ENCODE results near the gene GRM2.

Gene GRM2

GRCh38 chr3:51703761-51704510 lies 2.9 kb upstream of the GRM2 start:
- H3K27ac ChIP-seq (ENCODE audit: insufficient read depth, low read length, poor library complexity, severe bottlenecking) = no peak overlapping the region
- peaks cover 48% of the 10 kb centered on the region for H3K36me3 ChIP-seq (ENCODE audit: control insufficient read depth, insufficient read depth, low read length)
- H3K4me1 ChIP-seq (ENCODE audit: control insufficient read depth, insufficient read depth, low read length, poor library complexity, severe bottlenecking) = peaks cover 8% of the 10 kb centered on the region
- no peak overlapping the region for H3K4me3 ChIP-seq (ENCODE audit: insufficient read depth, low read depth, low read length, poor library complexity, severe bottlenecking)
- no peak for DNase-seq
- H3K9me3 ChIP-seq (ENCODE audit: control insufficient read depth, low read length) = no peaks in the 10 kb centered on the region
- no peaks in the 10 kb centered on the region for H3K27me3 ChIP-seq (replicated peaks; ENCODE audit: control insufficient read depth, insufficient read depth, low read length, poor library complexity, severe bottlenecking)

- Histone ChIP-seq H3K27me3 (replicated peaks; ENCODE audit: control insufficient read depth, insufficient read depth, low read length, poor library complexity, severe bottlenecking) (no peaks in the 10 kb centered on the region), H3K4me3 (ENCODE audit: insufficient read depth, low read depth, low read length, poor library complexity, severe bottlenecking) (no peak overlapping the region), H3K36me3 (ENCODE audit: control insufficient read depth, insufficient read depth, low read length) (peaks cover 42% of the 10 kb centered on the region), H3K4me1 (ENCODE audit: control insufficient read depth, insufficient read depth, low read length, poor library complexity, severe bottlenecking) (peaks cover 2% of the 10 kb centered on the region), H3K27ac (ENCODE audit: insufficient read depth, low read length, poor library complexity, severe bottlenecking) (no peak overlapping the region), H3K9me3 (ENCODE audit: control insufficient read depth, low read length) (no peaks in the 10 kb centered on the region)
- no peak for DNase-seq
Observed at GRCh38 chr3:51704511-51704950, 2.3 kb upstream of the GRM2 start.

- no peak for DNase-seq
- no peak overlapping the region for H3K27ac ChIP-seq (ENCODE audit: insufficient read depth, low read length, poor library complexity, severe bottlenecking)
- H3K27me3 ChIP-seq (replicated peaks; ENCODE audit: control insufficient read depth, insufficient read depth, low read length, poor library complexity, severe bottlenecking) = no peaks in the 10 kb centered on the region
- peaks cover 33% of the 10 kb centered on the region for H3K36me3 ChIP-seq (ENCODE audit: control insufficient read depth, insufficient read depth, low read length)
- no peaks in the 10 kb centered on the region for H3K4me1 ChIP-seq (ENCODE audit: control insufficient read depth, insufficient read depth, low read length, poor library complexity, severe bottlenecking)
- H3K4me3 ChIP-seq (ENCODE audit: insufficient read depth, low read depth, low read length, poor library complexity, severe bottlenecking) = no peak overlapping the region
- H3K9me3 ChIP-seq (ENCODE audit: control insufficient read depth, low read length) = no peaks in the 10 kb centered on the region
Observed at GRCh38 chr3:51705276-51706020, 1.4 kb upstream of the GRM2 start.

- no peaks in the 10 kb centered on the region for H3K9me3 ChIP-seq (ENCODE audit: control insufficient read depth, low read length)
- DNase-seq = no peak
- H3K36me3 ChIP-seq (ENCODE audit: control insufficient read depth, insufficient read depth, low read length) = peaks cover 30% of the 10 kb centered on the region
- H3K4me3 ChIP-seq (ENCODE audit: insufficient read depth, low read depth, low read length, poor library complexity, severe bottlenecking) = no peak overlapping the region
- H3K27me3 ChIP-seq (replicated peaks; ENCODE audit: control insufficient read depth, insufficient read depth, low read length, poor library complexity, severe bottlenecking) = no peaks in the 10 kb centered on the region
- no peak overlapping the region for H3K27ac ChIP-seq (ENCODE audit: insufficient read depth, low read length, poor library complexity, severe bottlenecking)
- H3K4me1 ChIP-seq (ENCODE audit: control insufficient read depth, insufficient read depth, low read length, poor library complexity, severe bottlenecking) = no peaks in the 10 kb centered on the region
Observed at GRCh38 chr3:51706021-51706485, 815 bp upstream of the GRM2 start.

GRCh38 chr3:51708216-51708845 lies 1.5 kb downstream of the GRM2 start:
- no peaks in the 10 kb centered on the region for H3K4me1 ChIP-seq (ENCODE audit: control insufficient read depth, insufficient read depth, low read length, poor library complexity, severe bottlenecking)
- no peaks in the 10 kb centered on the region for H3K9me3 ChIP-seq (ENCODE audit: control insufficient read depth, low read length)
- H3K27me3 ChIP-seq (replicated peaks; ENCODE audit: control insufficient read depth, insufficient read depth, low read length, poor library complexity, severe bottlenecking) = no peaks in the 10 kb centered on the region
- H3K27ac ChIP-seq (ENCODE audit: insufficient read depth, low read length, poor library complexity, severe bottlenecking) = no peak overlapping the region
- peaks cover 9% of the 10 kb centered on the region for H3K36me3 ChIP-seq (ENCODE audit: control insufficient read depth, insufficient read depth, low read length)
- H3K4me3 ChIP-seq (ENCODE audit: insufficient read depth, low read depth, low read length, poor library complexity, severe bottlenecking) = no peak overlapping the region
- no peak for DNase-seq

DNA sequence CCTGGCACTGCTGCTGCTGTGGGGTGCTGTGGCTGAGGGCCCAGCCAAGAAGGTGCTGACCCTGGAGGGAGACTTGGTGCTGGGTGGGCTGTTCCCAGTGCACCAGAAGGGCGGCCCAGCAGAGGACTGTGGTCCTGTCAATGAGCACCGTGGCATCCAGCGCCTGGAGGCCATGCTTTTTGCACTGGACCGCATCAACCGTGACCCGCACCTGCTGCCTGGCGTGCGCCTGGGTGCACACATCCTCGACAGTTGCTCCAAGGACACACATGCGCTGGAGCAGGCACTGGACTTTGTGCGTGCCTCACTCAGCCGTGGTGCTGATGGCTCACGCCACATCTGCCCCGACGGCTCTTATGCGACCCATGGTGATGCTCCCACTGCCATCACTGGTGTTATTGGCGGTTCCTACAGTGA lies 2.1 kb downstream of the GRM2 start:
- H3K27me3 ChIP-seq (replicated peaks; ENCODE audit: control insufficient read depth, insufficient read depth, low read length, poor library complexity, severe bottlenecking) = no peaks in the 10 kb centered on the region
- H3K4me3 ChIP-seq (ENCODE audit: insufficient read depth, low read depth, low read length, poor library complexity, severe bottlenecking) = no peak overlapping the region
- peaks cover 2% of the 10 kb centered on the region for H3K36me3 ChIP-seq (ENCODE audit: control insufficient read depth, insufficient read depth, low read length)
- H3K9me3 ChIP-seq (ENCODE audit: control insufficient read depth, low read length) = no peaks in the 10 kb centered on the region
- no peaks in the 10 kb centered on the region for H3K4me1 ChIP-seq (ENCODE audit: control insufficient read depth, insufficient read depth, low read length, poor library complexity, severe bottlenecking)
- no peak for DNase-seq
- no peak overlapping the region for H3K27ac ChIP-seq (ENCODE audit: insufficient read depth, low read length, poor library complexity, severe bottlenecking)

- Histone ChIP-seq H3K9me3 (ENCODE audit: control insufficient read depth, low read length) (no peaks in the 10 kb centered on the region), H3K27ac (ENCODE audit: insufficient read depth, low read length, poor library complexity, severe bottlenecking) (no peak overlapping the region), H3K4me1 (ENCODE audit: control insufficient read depth, insufficient read depth, low read length, poor library complexity, severe bottlenecking) (no peaks in the 10 kb centered on the region), H3K36me3 (ENCODE audit: control insufficient read depth, insufficient read depth, low read length) (no peaks in the 10 kb centered on the region), H3K27me3 (replicated peaks; ENCODE audit: control insufficient read depth, insufficient read depth, low read length, poor library complexity, severe bottlenecking) (no peaks in the 10 kb centered on the region), H3K4me3 (ENCODE audit: insufficient read depth, low read depth, low read length, poor library complexity, severe bottlenecking) (no peak overlapping the region)
- no peak for DNase-seq
Observed at GRCh38 chr3:51709675-51710074, 2.8 kb downstream of the GRM2 start.

- Histone ChIP-seq H3K27me3 (replicated peaks; ENCODE audit: control insufficient read depth, insufficient read depth, low read length, poor library complexity, severe bottlenecking) (no peaks in the 10 kb centered on the region), H3K4me3 (ENCODE audit: insufficient read depth, low read depth, low read length, poor library complexity, severe bottlenecking) (no peak overlapping the region), H3K4me1 (ENCODE audit: control insufficient read depth, insufficient read depth, low read length, poor library complexity, severe bottlenecking) (no peaks in the 10 kb centered on the region), H3K9me3 (ENCODE audit: control insufficient read depth, low read length) (no peaks in the 10 kb centered on the region), H3K36me3 (ENCODE audit: control insufficient read depth, insufficient read depth, low read length) (no peaks in the 10 kb centered on the region), H3K27ac (ENCODE audit: insufficient read depth, low read length, poor library complexity, severe bottlenecking) (no peak overlapping the region)
- no peak for DNase-seq
Observed at GRCh38 chr3:51710631-51711351, 3.9 kb downstream of the GRM2 start.

DNA sequence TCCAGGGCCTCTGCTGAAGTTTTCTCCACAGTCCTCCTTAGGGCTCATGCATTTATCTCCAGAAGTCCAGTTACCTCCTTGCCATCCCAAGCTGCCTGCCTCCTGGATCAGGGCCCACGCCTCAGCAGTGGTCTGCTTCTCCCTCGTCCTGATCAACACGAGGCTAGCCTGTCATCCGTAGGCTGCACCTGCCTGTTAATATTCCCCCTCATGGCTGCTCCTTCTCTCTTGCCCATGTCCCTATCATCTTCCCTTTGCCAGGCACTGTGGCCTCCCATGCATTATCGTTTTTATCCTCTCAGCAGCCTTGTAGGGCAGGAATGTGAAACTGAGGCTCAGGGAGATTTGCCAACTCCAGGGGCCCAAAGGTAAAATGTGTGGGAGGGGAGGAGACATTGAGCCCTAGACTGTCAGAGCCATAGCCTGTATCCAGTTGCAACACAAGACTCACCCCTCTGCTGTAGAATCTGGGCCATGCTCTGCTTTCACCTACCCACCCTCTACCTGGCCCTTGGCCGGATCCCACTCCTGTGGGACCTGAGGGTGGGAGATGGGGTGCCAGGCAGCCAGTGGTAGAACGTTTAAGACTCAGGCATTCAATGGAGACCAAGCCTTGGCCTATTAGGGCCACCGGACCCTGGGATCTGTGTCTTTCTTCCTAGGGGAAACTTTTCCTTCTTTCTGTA lies 4.6 kb downstream of the GRM2 start:
- H3K9me3 ChIP-seq (ENCODE audit: control insufficient read depth, low read length) = no peaks in the 10 kb centered on the region
- H3K27me3 ChIP-seq (replicated peaks; ENCODE audit: control insufficient read depth, insufficient read depth, low read length, poor library complexity, severe bottlenecking) = no peaks in the 10 kb centered on the region
- no peak for DNase-seq
- H3K4me1 ChIP-seq (ENCODE audit: control insufficient read depth, insufficient read depth, low read length, poor library complexity, severe bottlenecking) = no peaks in the 10 kb centered on the region
- no peaks in the 10 kb centered on the region for H3K36me3 ChIP-seq (ENCODE audit: control insufficient read depth, insufficient read depth, low read length)
- H3K4me3 ChIP-seq (ENCODE audit: insufficient read depth, low read depth, low read length, poor library complexity, severe bottlenecking) = no peak overlapping the region
- H3K27ac ChIP-seq (ENCODE audit: insufficient read depth, low read length, poor library complexity, severe bottlenecking) = no peak overlapping the region
